ENCODE measurements around the gene KRTAP26-1. TPM values are rescaled to one million over a fixed set of nuclear protein-coding genes. Genes with fewer than 3 reads are reported as not detected.

The KRTAP26-1 gene
- total and polyA plus RNA-seq, 2 of the 4 experiments (the other 2 are of a cell fraction) = not detected

DNA sequence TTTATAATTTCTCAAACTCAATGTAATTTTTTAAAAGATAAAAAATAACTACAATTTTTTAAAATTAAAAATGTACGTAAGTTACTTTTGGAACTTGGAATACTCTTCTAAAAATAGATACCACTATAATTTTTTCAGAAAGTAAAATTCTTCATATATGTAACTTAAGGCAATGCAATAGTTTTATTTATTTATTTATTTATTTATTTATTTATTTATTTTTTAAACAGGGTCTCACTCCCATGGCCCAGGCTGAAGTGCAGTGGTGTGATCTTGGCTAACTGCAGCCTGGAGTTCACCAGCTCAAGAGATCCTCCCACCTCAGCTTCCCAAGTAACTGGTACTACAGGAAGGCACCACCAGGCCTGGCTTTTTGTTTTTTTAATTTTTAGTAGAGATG is 31.4 kb upstream of the KRTAP26-1 start:
- no peak overlapping the region for H3K4ac ChIP-seq (ENCODE audit: low read depth, low read length)
- in situ Hi-C loops (cut with MboI; ENCODE audit: low sequenced_read_pairs) (no loop called here), dilution Hi-C loops (cut with HindIII; ENCODE audit: low sequenced_read_pairs, unreplicated experiment) (no loop called here), intact Hi-C loops (cut with micrococcal nuclease) (no loop called here)
- H2BK120ac ChIP-seq (ENCODE audit: low read depth, low read length) = no peak overlapping the region
- H3K79me1 ChIP-seq (ENCODE audit: low read depth in 1 of 2, low read length in 2 of 2) = no peaks in the 10 kb centered on the region
- H2BK20ac ChIP-seq (ENCODE audit: low read depth, low read length) = no peak overlapping the region
- H3K27ac ChIP-seq (ENCODE audit: insufficient read depth, low read length) = no peak overlapping the region
- no peak overlapping the region for H3K4me3 ChIP-seq (ENCODE audit: insufficient read depth, low read depth, low read length)
- no peak overlapping the region for H3K23ac ChIP-seq (ENCODE audit: low read depth, low read length)
- no peak overlapping the region for H3K9ac ChIP-seq (ENCODE audit: low read depth, low read length)
- CTCF ChIA-PET = no interaction called here
- H2AFZ ChIP-seq (replicated peaks; ENCODE audit: low read length, poor library complexity) = no peak overlapping the region
- H3K27me3 ChIP-seq (ENCODE audit: control insufficient read depth, insufficient read depth, low read length) = no peaks in the 10 kb centered on the region
- no peak overlapping the region for H4K5ac ChIP-seq (ENCODE audit: low read depth, low read length)
- no peaks in the 10 kb centered on the region for H4K20me1 ChIP-seq (ENCODE audit: insufficient read depth, low read length)
- peaks cover 10% of the 10 kb centered on the region for H3K9me3 ChIP-seq (ENCODE audit: control insufficient read depth, insufficient read depth, low read length)
- no TSS peak for BruUV-seq (replicated peaks)
- no CpG with 5 or more reads among the region's 1 CpG for WGBS, 2 experiments (ENCODE audit: extremely low coverage in 2 of 2, insufficient read length in 1 of 2)
- TF ChIP-seq RFX5 (IDR thresholded peaks at IDR 0.05; ENCODE audit: low read depth, low read length) (no peak), RCOR1 (IDR thresholded peaks at IDR 0.05; ENCODE audit: insufficient replicate concordance, low read length) (no peak), BHLHE40 (IDR thresholded peaks at IDR 0.05; ENCODE audit: low read depth, low read length) (no peak), CHD1 (IDR thresholded peaks at IDR 0.05; ENCODE audit: low read depth, low read length) (no peak), NFE2L2 (IDR thresholded peaks at IDR 0.05; ENCODE audit: low read depth, low read length) (no peak)
- no peak overlapping the region for H4K8ac ChIP-seq (ENCODE audit: low read depth in 2 of 2, low read length in 2 of 2)
- no peak for DNase-seq
- POLR2A ChIA-PET (ENCODE audit: unreplicated experiment) = no interaction called here
- H3K14ac ChIP-seq (replicated peaks; ENCODE audit: low read depth, low read length) = no peak overlapping the region
- H2AK5ac ChIP-seq (ENCODE audit: low read depth, low read length) = no peak overlapping the region
- no peak overlapping the region for H2AK9ac ChIP-seq (replicated peaks; ENCODE audit: low read depth, low read length, poor library complexity)
- H3K56ac ChIP-seq (ENCODE audit: extremely low read depth, insufficient read depth, low read length) = no peak overlapping the region
- no peaks in the 10 kb centered on the region for H3K4me1 ChIP-seq (ENCODE audit: control insufficient read depth, insufficient read depth, low read length)
- no peak overlapping the region for H3K4me2 ChIP-seq (ENCODE audit: low read depth, low read length)
- H3K36me3 ChIP-seq (ENCODE audit: control insufficient read depth, insufficient read depth, low read length) = no peaks in the 10 kb centered on the region
- no peak overlapping the region for H2BK5ac ChIP-seq (ENCODE audit: low read depth, low read length, poor library complexity, severe bottlenecking)
- ATAC-seq (ENCODE audit: low read depth) = no peak
- no peak overlapping the region for H2BK15ac ChIP-seq (ENCODE audit: low read depth, low read length)
- no peak overlapping the region for H4K91ac ChIP-seq (ENCODE audit: insufficient read depth, low read depth, low read length)
- H3K9me1 ChIP-seq (ENCODE audit: insufficient read depth, low read length) = no peaks in the 10 kb centered on the region
- no peak overlapping the region for H3K18ac ChIP-seq (ENCODE audit: low read depth, low read length)

Measured in IMR-90 (cell line).